HEK293 (cell line): ENCODE measurements around the gene ARHGEF39.

Source experiments
- HOXC10 ChIP-seq: sonication (generic); formaldehyde crosslinking; IDR thresholded peaks from 2 replicates; pipeline ENCODE4 v1.8.1; 2023; ENCODE audit warnings: mild to moderate bottlenecking, missing genetic modification reagents
- KLF1 ChIP-seq: fragments of 450-650 bp; formaldehyde crosslinking; IDR thresholded peaks from 2 replicates; pipeline ENCODE4 v1.5.1; 2016; ENCODE audit warnings: missing biosample characterization, missing genetic modification characterization
- MEIS1 ChIP-seq: sonication (generic); formaldehyde crosslinking; IDR thresholded peaks from 2 replicates; pipeline ENCODE4 v1.8.1; 2022; ENCODE audit warnings: missing genetic modification reagents, mild to moderate bottlenecking, borderline replicate concordance
- MZF1 ChIP-seq: fragments of 450-650 bp; formaldehyde crosslinking; IDR thresholded peaks from 2 replicates; pipeline ENCODE4 v1.5.1; 2017; ENCODE audit warnings: missing biosample characterization, missing genetic modification characterization, borderline replicate concordance
- ZNF140 ChIP-seq: fragments of 450-650 bp; formaldehyde crosslinking; IDR thresholded peaks from 2 replicates; pipeline ENCODE4 v1.5.1; 2016; ENCODE audit warnings: missing biosample characterization, missing genetic modification characterization
- ZNF23 ChIP-seq: fragments of 450-650 bp; formaldehyde crosslinking; IDR thresholded peaks from 2 replicates; pipeline ENCODE4 v1.5.1; 2016; ENCODE audit warnings: missing biosample characterization, missing genetic modification characterization, borderline replicate concordance
- ZNF24 ChIP-seq: fragments of 450-650 bp; formaldehyde crosslinking; IDR thresholded peaks from 2 replicates; pipeline ENCODE4 v1.5.1; 2016; ENCODE audit warnings: missing biosample characterization, missing genetic modification characterization
- ZNF274 ChIP-seq, 2 experiments: fragments of 200-500 bp in 1 of 2; fragments of 450-650 bp in 1 of 2; sonication (Bioruptor generic) in 1 of 2; formaldehyde crosslinking in 1 of 2; IDR thresholded peaks; 2 replicates each; pipeline versions ENCODE4 v1.5.1 to v1.6.1; 2014 to 2016; ENCODE audit warnings: borderline replicate concordance in 1 of 2, inconsistent platforms in 1 of 2, low read length in 1 of 2, missing biosample characterization in 1 of 2, missing genetic modification characterization in 1 of 2
- ZNF311 ChIP-seq: fragments of 450-650 bp; formaldehyde crosslinking; IDR thresholded peaks from 2 replicates; pipeline ENCODE4 v1.5.1; 2017; ENCODE audit warnings: missing biosample characterization, missing genetic modification characterization, borderline replicate concordance
- ZNF501 ChIP-seq: fragments of 450-650 bp; formaldehyde crosslinking; IDR thresholded peaks from 2 replicates; pipeline ENCODE4 v1.5.1; 2016; ENCODE audit warnings: missing biosample characterization, missing genetic modification characterization
- ZNF571 ChIP-seq: fragments of 450-650 bp; formaldehyde crosslinking; IDR thresholded peaks from 2 replicates; pipeline ENCODE4 v1.5.0; 2017; ENCODE audit warnings: missing biosample characterization, missing genetic modification characterization
- TF ChIP-seq, protein P1 (sequence below): fragments of 450-650 bp; formaldehyde crosslinking; IDR thresholded peaks from 2 replicates; pipeline ENCODE4 v1.5.1; 2016; ENCODE audit warnings: missing biosample characterization, missing genetic modification characterization
- TF ChIP-seq, protein P2 (sequence below): fragments of 450-650 bp; formaldehyde crosslinking; IDR thresholded peaks from 2 replicates; pipeline ENCODE4 v1.5.1; 2017; ENCODE audit warnings: missing biosample characterization, missing genetic modification characterization

DNA sequence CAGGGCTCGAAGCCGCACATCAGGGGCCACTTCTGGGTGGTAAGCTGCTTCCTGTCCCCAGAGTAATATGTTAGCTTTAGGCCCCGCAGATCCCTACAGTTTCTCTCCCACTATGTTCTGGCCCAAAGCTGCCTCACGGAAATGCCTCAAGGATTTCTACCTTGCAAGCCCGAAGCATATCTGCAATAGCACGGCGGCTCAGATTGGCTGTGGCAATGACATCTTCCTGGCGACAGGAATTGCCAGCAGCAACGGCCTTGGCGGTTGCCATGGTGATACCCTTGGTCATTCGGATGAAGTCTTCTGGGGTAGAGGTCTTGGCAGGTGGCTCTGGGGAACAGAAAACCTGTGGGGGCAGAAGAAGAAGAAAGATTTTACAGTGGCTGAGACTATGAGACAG, 35.0 kb upstream of the ARHGEF39 start:
- no peak for TF ChIP-seq ZNF23
- TF ChIP-seq, protein P1, sequence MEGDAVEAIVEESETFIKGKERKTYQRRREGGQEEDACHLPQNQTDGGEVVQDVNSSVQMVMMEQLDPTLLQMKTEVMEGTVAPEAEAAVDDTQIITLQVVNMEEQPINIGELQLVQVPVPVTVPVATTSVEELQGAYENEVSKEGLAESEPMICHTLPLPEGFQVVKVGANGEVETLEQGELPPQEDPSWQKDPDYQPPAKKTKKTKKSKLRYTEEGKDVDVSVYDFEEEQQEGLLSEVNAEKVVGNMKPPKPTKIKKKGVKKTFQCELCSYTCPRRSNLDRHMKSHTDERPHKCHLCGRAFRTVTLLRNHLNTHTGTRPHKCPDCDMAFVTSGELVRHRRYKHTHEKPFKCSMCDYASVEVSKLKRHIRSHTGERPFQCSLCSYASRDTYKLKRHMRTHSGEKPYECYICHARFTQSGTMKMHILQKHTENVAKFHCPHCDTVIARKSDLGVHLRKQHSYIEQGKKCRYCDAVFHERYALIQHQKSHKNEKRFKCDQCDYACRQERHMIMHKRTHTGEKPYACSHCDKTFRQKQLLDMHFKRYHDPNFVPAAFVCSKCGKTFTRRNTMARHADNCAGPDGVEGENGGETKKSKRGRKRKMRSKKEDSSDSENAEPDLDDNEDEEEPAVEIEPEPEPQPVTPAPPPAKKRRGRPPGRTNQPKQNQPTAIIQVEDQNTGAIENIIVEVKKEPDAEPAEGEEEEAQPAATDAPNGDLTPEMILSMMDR (tag by site-specific recombination), result no peak
- TF ChIP-seq ZNF571, result no peak
- TF ChIP-seq ZNF24 (tag by site-specific recombination), result no peak
- no peak for TF ChIP-seq MEIS1 (CRISPR knock-in tag)
- TF ChIP-seq ZNF274 (IDR thresholded peaks at IDR 0.05; ENCODE audit: low read length), result no peak
- no peak for TF ChIP-seq ZNF274 (tag by site-specific recombination; IDR thresholded peaks at IDR 0.05; ENCODE audit: borderline replicate concordance)
- no peak for TF ChIP-seq ZNF311 (tag by site-specific recombination)
- TF ChIP-seq, protein P2, sequence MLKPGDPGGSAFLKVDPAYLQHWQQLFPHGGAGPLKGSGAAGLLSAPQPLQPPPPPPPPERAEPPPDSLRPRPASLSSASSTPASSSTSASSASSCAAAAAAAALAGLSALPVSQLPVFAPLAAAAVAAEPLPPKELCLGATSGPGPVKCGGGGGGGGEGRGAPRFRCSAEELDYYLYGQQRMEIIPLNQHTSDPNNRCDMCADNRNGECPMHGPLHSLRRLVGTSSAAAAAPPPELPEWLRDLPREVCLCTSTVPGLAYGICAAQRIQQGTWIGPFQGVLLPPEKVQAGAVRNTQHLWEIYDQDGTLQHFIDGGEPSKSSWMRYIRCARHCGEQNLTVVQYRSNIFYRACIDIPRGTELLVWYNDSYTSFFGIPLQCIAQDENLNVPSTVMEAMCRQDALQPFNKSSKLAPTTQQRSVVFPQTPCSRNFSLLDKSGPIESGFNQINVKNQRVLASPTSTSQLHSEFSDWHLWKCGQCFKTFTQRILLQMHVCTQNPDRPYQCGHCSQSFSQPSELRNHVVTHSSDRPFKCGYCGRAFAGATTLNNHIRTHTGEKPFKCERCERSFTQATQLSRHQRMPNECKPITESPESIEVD, result no peak
- no peak for TF ChIP-seq ZNF140
- TF ChIP-seq MZF1 (tag by site-specific recombination), result no peak
- no peak for TF ChIP-seq KLF1 (tag by site-specific recombination)
- no peak for TF ChIP-seq HOXC10
- no peak for TF ChIP-seq ZNF501 (tag by site-specific recombination)
